ENCODE results near the gene BANP.
"Not testable (repeated sequence)": the region's sequence is repeated elsewhere in the genome, so short reads cannot be mapped to it uniquely, and the experiment has no call there.

BANP gene

GRCh38 chr16:88033003-88033740 is 81.9 kb downstream of the BANP start:
- DNase-seq, result not testable (repeated sequence)

DNA sequence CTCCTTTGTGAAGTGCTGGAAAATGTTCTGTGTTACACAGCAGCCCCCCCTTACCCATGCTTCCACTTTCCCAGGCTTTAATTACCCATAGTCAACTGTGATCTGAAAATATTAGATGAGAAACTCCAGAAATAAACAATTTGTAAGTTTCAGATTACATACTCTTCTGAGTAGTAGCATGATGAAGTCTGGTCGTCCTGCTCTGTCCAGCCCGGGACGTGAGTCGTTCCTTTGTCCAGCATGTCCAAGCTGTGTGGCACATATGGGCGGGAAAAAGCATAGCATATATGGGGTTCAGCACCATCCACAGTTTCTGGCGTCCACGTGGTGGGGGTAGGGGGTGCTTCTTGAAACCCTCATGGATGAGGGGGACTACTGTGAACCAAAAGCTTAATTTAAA is 83.5 kb downstream of the BANP start:
- DNase-seq, result no peak

DNA sequence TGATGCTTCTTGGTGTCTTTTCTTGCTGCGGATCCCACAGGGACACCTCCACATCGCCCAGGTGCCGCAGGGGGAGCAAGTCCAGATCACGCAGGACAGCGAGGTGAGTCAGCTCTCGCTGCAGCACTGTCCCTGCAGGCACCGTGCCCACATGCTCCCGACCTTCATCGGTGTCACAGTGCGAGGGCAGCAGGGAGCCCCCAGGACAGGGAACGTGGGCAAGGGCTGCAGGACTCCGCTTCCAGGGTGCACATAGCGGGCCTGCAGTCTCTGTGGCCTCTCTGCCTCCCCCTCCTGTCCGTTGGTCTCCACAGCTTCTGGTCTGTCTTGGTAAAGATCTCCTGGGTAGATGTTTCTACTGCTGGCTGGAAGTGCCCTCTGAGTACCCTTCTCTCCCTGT is 84.1 kb downstream of the BANP start:
- DNase-seq, result no peak

GRCh38 chr16:88035884-88036639 is 84.8 kb downstream of the BANP start:
- DNase-seq, result not testable (repeated sequence)

DNA sequence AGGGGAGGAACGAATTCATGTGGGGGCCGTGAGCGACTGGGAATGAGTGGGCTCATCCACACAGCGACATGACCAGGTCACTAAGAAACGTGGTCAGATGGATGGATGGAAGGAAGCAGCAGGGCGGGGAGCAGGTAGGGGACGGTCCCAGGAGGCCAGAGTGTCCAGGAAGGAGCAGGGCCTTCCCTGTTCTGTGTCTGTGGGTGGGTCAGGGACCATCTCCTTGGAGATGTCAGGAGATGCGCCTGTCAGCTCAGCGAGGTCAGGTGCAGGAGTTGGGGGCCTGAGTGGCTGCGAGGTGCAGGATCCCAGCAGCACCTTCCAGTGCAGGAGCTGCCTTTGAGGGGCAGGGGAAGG is 85.4 kb downstream of the BANP start:
- not testable (repeated sequence) for DNase-seq

GRCh38 chr16:88037359-88037758 is 86.1 kb downstream of the BANP start:
- not testable (repeated sequence) for DNase-seq

- not testable (repeated sequence) for DNase-seq
These were observed 86.8 kb downstream of the BANP start for GRCh38 chr16:88037876-88038525.

GRCh38 chr16:88038526-88038908 is 87.3 kb downstream of the BANP start:
- not testable (repeated sequence) for DNase-seq

DNA sequence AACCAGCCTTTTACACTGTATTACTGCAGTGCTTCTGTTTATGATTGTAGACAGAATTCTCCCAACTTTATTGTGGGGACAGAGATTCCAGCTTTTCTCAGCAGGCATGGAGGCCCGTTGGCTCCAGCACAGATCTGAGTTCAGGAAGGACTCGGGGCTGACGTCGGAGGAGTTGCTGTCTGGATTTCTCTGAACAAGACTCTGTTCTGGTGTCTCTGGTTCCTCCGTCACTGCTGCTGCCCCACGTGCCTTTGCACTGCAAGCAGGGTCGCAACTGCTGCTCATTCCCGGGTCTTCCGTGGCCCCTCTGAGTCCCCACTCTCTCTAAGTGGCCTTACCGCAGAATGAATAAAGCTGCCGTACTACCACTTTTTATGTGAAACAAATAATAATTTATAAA is 88.4 kb downstream of the BANP start:
- DNase-seq, result no peak

DNA sequence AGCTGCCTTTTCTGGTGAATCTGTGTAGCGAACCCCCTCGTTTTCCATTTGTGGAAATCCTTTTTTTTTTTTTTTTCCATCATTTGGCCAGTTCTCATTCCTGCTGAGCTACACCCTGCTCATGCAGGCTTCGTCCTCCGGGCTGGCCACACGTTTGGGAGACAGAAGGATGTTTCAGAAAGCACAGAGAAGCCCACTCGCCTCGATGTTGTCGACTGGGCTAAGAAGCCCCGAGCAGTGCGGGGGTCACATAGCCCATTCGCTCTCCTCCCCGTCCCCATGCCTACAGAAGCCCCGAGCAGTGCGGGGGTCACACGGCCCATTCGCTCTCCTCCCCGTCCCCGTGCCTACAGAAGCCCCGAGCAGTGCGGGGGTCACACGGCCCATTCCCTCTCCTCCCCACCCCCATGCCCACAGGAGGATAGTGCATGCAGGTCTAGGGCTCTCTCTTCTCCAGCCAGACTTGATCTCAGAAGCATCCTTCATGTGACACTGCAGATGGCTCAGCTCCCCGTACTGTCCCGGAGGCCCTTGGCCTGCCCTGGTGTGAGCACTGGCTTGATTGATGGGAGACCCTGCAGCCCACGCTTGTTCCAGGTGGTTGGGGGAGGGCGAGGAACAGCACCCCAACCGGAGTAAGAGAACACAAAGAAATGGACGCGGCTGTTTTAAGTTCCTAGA is 89.1 kb downstream of the BANP start:
- not testable (repeated sequence) for DNase-seq

DNA sequence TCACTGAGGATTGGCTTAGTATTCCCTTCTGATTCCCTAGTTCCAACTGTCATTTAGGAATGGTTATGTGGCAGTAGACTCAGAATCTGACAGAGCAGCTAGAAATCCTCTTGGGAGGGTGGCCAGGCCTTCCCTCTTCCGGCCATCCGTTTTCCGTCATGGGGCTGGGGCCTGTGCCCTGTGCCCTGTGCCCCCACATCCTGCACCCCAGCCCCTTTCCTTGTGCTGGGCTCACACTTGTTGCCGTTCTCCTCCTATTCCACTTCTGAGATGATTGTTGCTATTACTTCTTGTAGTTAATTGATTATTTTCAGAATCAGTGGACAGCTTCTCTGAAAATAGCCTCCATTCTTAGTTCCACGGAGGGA is 89.6 kb downstream of the BANP start:
- DNase-seq, result not testable (repeated sequence)

DNA sequence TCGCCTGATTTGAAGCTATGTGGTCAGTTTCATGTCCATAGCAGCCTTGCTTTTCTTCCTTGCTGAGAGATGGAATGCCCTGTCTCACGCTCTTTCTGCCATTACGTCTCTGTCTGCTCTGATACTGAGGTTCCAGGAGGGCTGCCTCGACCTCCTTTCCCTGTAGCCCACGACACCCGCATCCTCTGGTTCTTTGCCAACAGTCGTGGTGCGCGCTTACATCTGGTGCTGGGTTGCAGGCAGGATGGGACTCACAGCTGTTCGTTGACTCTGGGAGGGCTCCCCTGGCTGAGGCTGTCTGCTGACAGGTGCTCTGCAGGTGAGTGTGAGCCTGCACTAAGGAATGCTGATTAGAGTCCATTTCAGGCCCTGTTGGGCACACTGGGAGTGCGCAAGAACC is 90.3 kb downstream of the BANP start:
- DNase-seq, result not testable (repeated sequence)

- DNase-seq, result not testable (repeated sequence)
These were observed 90.8 kb downstream of the BANP start for GRCh38 chr16:88041986-88042562.

DNA sequence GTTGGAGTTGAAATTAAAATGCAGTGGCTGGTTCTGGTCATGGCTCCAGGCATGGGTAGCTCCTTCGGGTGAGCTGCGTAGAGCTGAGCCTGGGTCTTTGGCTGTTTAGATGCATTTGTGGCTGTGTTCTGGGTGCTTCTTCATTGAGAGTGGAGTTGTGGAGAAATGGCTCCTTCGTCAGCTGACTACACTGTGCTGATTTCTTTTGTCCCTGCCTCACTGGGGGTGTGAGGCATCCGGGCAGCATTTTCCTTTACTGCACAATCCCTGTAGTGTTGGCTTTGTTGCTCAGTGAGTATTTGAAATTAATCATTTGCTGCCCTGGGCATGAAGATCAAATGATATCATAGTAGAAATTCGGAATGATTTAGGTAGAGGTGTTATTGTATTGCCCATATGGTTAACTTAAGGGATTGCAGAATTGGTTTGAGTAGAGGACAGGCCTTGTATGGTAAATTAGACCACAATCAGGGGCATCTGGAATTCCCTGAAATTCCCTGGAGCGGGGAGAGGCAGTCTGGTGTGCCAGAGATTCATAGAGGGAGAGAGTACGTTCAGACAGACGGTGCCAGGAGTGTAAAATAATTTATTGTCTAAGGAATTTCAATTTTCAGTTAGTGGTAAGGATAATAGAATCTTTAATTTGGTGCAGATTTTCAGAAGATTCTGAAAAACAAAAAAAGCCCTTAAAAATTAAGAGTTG is 92.1 kb downstream of the BANP start:
- not testable (repeated sequence) for DNase-seq

GRCh38 chr16:88044121-88044581 is 92.9 kb downstream of the BANP start:
- DNase-seq, result not testable (repeated sequence)

GRCh38 chr16:88045361-88045760 is 94.1 kb downstream of the BANP start:
- DNase-seq, result not testable (repeated sequence)

DNA sequence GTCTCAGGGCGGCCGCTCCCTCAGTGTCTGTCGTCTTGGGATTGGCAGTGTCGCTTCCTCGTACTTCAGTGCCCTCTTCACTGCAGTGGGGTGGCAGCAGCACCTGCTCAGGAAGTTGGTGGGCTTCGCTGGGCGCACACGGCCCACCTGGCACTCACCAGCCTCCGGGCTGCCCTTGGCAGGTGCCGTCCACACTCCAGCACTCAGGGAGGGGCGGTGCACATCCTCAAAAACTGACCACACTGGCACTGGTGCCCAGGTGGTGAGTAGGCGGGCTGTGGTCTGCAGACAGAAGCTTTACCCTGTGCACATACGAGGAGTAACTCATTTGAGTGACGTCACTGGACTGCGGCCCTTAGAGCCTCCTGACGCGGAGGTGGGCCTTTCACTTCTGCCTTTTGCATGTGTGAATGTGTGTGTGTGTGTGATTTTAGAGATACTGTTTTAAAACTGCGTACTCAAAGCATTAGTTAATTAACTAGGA is 94.6 kb downstream of the BANP start:
- DNase-seq, result no peak

GRCh38 chr16:88047462-88047861 is 96.2 kb downstream of the BANP start:
- DNase-seq, result no peak

DNA sequence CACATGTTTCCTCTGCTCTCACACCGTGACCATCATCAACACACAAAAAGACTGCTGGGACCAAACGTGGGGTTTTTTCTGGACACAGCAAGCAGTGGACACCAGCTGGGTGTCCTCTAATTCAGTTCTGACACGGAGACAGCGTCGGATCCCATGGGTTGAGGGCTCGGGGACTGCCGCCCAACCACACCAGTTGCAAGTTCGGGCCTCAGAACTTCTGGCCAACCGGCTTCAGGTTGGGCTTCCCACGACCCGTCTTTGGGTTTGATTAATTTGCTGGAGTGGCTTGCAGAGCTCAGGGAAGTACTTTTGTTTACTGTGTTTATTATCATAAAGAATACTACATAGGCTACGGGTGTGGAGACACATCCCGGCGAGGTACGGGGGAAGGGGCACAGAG is 97.8 kb downstream of the BANP start:
- DNase-seq, result no peak

DNA sequence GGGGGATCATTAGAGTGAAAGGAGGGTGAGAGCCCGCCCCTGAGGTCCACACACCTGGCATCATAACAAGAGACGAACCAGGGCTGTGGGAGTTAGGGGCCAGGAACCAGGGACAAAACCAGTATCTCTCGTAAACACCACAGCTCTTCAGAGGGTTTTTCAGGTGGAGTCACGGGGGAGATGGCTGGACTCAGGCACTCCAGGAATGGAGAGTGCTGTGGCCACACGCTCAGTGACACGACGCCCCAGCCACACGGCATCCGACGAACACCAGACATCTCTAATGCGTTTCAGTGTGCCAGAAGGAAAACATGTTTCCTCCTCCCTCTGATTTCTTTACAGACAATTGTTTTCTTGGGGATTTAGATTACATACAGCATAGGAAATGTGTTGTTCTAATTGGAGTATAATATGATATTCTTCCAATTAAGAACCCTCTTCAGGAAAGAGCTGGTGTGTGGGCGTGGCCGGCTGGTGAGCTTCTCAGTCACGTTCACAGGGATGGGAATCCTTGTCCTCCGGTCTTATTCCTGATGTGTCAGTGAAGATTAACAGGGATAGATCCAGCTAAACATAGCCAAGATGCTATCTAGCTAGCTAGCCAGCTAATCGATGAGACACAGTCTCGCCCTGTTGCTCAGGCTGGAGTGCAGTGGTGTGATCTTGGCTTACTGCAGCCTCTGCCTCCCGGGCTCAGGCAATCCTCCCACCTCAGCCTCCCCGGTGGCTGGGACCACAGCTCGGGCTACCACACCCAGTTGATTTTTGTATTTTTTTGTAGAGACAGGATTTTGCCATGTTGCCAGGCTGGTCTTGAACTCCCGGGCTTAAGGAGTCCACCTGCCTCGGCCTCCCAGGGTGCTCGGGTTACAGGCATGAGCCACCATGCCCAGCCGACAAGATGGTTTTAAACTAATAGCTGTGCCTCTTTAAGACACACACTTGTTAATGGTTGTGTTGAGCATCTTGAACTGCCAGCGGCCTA is 98.6 kb downstream of the BANP start:
- no peak for DNase-seq

Measured in retina (tissue), 1 donor.